Uterus (tissue), 2 donors: ENCODE data around the gene OBSCN.

Experiments used
- CTCF ChIP-seq, 4 experiments: fragments of 200-600 bp in 2 of 4; fragments of 450-650 bp in 2 of 4; sonication (generic) in 2 of 4; IDR thresholded peaks; one replicate each; pipeline ENCODE4 v1.5.1; 2016 to 2019; ENCODE audit warnings: antibody characterized with exemption in 4 of 4, mild to moderate bottlenecking in 2 of 4, moderate library complexity in 1 of 4
- POLR2A ChIP-seq, 2 donors: fragments of 450-650 bp; IDR thresholded peaks; one replicate each; pipeline ENCODE4 v1.6.1; 2016; ENCODE audit warnings: antibody characterized with exemption in 2 of 2, mild to moderate bottlenecking in 1 of 2, moderate library complexity in 1 of 2

- TF ChIP-seq CTCF (IDR thresholded peaks at IDR 0.05) (no peak), POLR2A (IDR thresholded peaks at IDR 0.05) (no peak)
These were observed 81.5 kb downstream of the OBSCN start for GRCh38 chr1:228289239-228289849.
